ENCODE data around the gene ZNF638. TPM values are rescaled to one million over a fixed set of nuclear protein-coding genes. Genes with fewer than 3 reads are reported as not detected.

The ZNF638 gene
- total RNA-seq, 3 donors from 2014 or later, result 87.4 to 118 (median 95.0) TPM

DNA sequence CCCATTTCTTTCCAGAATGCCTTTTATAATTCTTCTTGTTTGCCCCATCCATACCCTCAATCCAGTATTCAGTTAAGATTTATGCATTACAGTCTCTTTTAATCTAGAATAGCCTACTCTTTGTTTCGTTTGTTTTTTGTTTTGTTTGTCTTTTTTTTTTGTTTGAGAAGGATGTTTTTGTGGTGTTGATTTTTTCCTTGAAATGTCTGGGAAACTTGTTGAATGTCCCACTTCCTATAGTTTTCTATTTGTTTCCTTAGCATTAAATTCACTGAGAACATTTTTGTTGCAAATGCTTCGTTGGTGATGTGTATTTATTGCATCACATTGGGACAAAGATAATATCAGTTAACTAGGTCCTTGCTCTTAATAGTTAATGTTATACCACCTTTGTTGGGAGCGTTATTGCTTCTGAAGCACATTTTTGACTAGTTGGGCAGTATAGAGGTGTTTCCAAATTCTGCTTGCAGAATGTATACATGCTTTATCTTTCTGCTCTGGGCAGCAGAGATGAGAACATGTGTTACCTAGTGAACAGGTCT lies 28.9 kb downstream of the ZNF638 start:
- intact Hi-C loops (cut with DNase I, micrococcal nuclease), result no loop called here
- Histone ChIP-seq H3K4me1 (ENCODE audit: low read depth) (no peaks in the 10 kb centered on the region), H3K9me3 (no peaks in the 10 kb centered on the region), H3K4me3 (no peak overlapping the region), H3K36me3 (ENCODE audit: low read depth) (peaks cover 9% of the 10 kb centered on the region)
- TF ChIP-seq, protein P1, sequence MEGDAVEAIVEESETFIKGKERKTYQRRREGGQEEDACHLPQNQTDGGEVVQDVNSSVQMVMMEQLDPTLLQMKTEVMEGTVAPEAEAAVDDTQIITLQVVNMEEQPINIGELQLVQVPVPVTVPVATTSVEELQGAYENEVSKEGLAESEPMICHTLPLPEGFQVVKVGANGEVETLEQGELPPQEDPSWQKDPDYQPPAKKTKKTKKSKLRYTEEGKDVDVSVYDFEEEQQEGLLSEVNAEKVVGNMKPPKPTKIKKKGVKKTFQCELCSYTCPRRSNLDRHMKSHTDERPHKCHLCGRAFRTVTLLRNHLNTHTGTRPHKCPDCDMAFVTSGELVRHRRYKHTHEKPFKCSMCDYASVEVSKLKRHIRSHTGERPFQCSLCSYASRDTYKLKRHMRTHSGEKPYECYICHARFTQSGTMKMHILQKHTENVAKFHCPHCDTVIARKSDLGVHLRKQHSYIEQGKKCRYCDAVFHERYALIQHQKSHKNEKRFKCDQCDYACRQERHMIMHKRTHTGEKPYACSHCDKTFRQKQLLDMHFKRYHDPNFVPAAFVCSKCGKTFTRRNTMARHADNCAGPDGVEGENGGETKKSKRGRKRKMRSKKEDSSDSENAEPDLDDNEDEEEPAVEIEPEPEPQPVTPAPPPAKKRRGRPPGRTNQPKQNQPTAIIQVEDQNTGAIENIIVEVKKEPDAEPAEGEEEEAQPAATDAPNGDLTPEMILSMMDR (IDR thresholded peaks at IDR 0.05), result no peak
- no peak for ATAC-seq
- DNase-seq, result no peak

DNA sequence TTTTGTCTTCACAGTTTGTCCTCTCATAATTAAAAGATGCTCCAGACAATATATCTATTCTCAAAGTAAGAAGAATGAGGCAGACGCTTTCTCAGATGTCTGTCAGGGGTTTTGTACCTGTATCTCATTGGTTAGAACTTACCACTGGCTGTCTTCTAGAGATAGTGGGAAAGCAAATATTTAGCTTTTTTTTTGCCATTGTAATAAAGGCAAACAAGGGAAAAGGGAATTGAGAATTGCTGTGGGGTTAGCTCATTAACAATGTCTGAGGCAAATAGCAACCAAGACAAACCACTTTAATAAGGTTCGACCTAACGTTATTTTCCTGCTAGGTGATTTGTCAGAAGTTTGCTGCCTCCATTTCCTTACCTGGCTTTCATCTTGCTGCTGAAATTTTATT lies 30.0 kb downstream of the ZNF638 start:
- TF ChIP-seq, protein P1 (IDR thresholded peaks at IDR 0.05), result no peak
- Histone ChIP-seq H3K36me3 (ENCODE audit: low read depth) (peaks cover 14% of the 10 kb centered on the region), H3K9me3 (no peaks in the 10 kb centered on the region), H3K4me1 (ENCODE audit: low read depth) (no peaks in the 10 kb centered on the region), H3K4me3 (no peak overlapping the region)
- intact Hi-C loops (cut with DNase I, micrococcal nuclease), result no loop called here
- ATAC-seq (no peak), DNase-seq (no peak)

DNA sequence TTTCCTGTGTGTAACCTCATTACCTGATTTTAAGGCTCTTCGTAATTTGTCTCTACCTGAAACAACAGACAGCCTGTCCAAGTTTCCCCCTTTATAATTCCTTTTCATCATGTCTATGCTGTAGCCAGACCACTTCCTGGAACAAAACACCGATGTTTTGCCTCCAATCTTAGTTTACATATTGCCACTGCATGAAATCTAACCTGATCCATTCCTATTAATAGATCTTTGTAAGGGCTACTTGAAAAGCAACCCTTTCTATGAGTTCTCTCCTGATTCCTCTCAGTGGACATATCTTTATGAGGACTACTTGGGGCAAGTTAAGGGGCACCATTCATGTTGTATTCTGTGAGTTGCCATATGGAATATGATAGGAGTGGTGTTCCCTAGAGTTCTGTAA lies 30.9 kb downstream of the ZNF638 start:
- TF ChIP-seq, protein P1 (IDR thresholded peaks at IDR 0.05), result no peak
- DNase-seq (no peak), ATAC-seq (no peak)
- H3K4me1 ChIP-seq (ENCODE audit: low read depth), result no peaks in the 10 kb centered on the region
- intact Hi-C loops (cut with DNase I, micrococcal nuclease), result no loop called here
- peaks cover 14% of the 10 kb centered on the region for H3K36me3 ChIP-seq (ENCODE audit: low read depth)
- H3K9me3 ChIP-seq, result no peaks in the 10 kb centered on the region
- no peak overlapping the region for H3K4me3 ChIP-seq

DNA sequence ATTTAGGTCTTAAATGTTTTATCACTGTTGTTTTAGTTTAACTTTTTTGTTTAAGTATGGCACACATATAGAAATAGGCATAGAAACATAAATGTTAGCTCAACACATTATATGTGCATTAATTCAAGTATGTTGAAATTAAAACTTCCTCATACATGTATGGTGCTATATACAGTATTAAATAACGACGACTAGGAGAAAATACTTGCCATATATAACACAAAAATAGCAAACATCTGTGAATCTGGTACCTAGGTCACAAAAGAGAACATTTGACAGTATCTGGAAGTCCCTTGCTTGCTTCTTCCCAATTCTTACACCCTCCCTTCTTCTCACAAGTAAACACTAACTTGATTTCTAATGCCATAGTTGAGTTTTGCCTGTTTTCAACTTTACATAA lies 38.4 kb downstream of the ZNF638 start:
- no peak overlapping the region for H3K4me3 ChIP-seq
- H3K9me3 ChIP-seq, result no peaks in the 10 kb centered on the region
- ATAC-seq (no peak), DNase-seq (no peak)
- intact Hi-C loops (cut with DNase I, micrococcal nuclease), result no loop called here
- H3K36me3 ChIP-seq (ENCODE audit: low read depth), result peaks cover 13% of the 10 kb centered on the region
- H3K4me1 ChIP-seq (ENCODE audit: low read depth), result no peaks in the 10 kb centered on the region
- TF ChIP-seq, protein P1 (IDR thresholded peaks at IDR 0.05), result no peak

DNA sequence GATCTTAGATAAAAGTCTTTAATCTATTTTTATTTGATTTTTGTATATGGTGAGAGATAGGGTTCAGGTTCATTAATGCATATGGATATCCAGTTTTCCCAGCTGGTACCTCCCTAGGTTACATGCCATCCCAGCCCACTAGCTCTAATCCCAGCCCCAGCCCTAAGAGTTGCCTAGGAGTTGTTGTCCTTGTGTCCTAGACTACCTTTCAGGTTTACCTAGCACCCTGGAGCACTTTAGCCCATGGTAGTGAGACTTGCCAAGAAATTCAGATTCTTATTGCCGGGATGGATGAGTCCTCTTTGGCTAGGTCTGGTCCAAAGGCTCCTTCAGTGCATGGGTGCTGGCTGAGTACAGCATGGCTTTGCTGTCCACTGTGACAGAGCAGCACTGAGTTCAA lies 40.5 kb downstream of the ZNF638 start:
- DNase-seq (no peak), ATAC-seq (no peak)
- intact Hi-C loops (cut with DNase I, micrococcal nuclease), result no loop called here
- Histone ChIP-seq H3K36me3 (ENCODE audit: low read depth) (peaks cover 4% of the 10 kb centered on the region), H3K4me1 (ENCODE audit: low read depth) (no peaks in the 10 kb centered on the region), H3K9me3 (no peaks in the 10 kb centered on the region), H3K4me3 (no peak overlapping the region)
- TF ChIP-seq, protein P1 (IDR thresholded peaks at IDR 0.05), result no peak

DNA sequence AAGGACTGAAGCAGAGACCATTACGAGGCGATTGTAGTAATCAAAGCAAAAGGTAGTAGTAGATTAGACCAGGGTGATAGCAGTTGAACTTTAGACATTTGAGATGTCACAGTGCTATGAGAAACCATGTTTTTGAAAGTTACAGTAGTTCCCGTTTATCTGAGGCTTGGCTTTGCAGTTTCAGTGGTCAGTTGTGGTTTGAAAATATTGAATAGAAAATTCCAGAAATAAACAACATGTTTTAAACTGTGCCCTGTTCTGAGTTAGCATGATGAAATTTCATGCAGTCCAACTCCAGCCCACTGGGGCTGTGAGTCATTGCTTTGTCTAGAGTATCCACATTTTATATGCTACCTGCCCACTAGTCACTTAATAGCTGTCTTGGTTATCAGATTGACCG lies 47.5 kb downstream of the ZNF638 start:
- Histone ChIP-seq H3K9me3 (no peaks in the 10 kb centered on the region), H3K36me3 (ENCODE audit: low read depth) (no peaks in the 10 kb centered on the region), H3K4me3 (no peak overlapping the region), H3K4me1 (ENCODE audit: low read depth) (no peaks in the 10 kb centered on the region)
- ATAC-seq (no peak), DNase-seq (no peak)
- intact Hi-C loops (cut with DNase I, micrococcal nuclease), result no loop called here
- TF ChIP-seq, protein P1 (IDR thresholded peaks at IDR 0.05), result no peak
